ENCODE data around the gene RNF123.

The RNF123 gene

DNA sequence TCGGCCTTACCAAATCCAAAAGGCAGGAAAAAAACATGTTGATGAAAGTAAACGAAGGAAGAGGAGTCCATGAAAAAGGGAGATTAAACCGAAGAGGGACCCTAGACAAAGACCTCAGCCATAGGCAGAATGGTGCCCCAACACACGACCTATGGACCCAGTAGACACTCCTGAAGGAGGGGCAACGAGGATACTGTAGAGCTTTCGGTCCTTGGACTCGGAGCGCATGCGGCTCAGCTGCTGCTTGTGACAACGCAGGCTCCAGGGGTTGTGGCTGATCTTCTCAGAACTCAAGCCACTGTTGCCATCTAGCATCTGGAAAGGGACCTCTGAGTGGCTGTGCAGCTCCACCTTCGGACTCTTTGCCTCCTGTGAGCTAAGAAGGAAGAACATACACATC, 43.2 kb downstream of the RNF123 start:
- H3K36me3 ChIP-seq: peaks cover 72% of the 10 kb centered on the region
- TF ChIP-seq, protein P1, sequence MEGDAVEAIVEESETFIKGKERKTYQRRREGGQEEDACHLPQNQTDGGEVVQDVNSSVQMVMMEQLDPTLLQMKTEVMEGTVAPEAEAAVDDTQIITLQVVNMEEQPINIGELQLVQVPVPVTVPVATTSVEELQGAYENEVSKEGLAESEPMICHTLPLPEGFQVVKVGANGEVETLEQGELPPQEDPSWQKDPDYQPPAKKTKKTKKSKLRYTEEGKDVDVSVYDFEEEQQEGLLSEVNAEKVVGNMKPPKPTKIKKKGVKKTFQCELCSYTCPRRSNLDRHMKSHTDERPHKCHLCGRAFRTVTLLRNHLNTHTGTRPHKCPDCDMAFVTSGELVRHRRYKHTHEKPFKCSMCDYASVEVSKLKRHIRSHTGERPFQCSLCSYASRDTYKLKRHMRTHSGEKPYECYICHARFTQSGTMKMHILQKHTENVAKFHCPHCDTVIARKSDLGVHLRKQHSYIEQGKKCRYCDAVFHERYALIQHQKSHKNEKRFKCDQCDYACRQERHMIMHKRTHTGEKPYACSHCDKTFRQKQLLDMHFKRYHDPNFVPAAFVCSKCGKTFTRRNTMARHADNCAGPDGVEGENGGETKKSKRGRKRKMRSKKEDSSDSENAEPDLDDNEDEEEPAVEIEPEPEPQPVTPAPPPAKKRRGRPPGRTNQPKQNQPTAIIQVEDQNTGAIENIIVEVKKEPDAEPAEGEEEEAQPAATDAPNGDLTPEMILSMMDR (IDR thresholded peaks at IDR 0.05; ENCODE audit: low read depth, low read length): no peak

DNA sequence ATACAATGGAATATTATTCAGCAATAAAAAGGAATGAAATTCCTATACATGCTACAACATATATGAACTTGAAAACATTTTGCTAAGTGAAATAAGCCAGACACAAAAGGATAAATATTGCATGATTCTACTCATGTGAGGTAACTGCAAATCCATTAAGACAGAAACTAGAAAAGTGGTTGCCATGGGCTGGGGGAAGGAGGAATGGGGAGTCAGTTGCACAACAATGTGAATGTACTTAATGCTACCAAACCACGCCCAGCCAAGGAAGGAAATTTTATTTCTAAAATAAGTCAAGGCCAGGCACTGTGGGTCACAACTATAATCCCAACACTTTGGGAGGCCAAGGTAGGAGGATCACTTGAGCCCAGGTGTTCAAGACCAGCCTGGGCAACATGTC, 44.2 kb downstream of the RNF123 start:
- Histone ChIP-seq H3K9me3 (ENCODE audit: severe bottlenecking) (no peaks in the 10 kb centered on the region), H3K27ac (no peak overlapping the region), H3K4me3 (ENCODE audit: low read depth, low read length) (no peak overlapping the region), H3K27me3 (ENCODE audit: insufficient read depth, low read depth, severe bottlenecking) (no peaks in the 10 kb centered on the region), H3K36me3 (peaks cover 78% of the 10 kb centered on the region)
- no peak for DNase-seq
- TF ChIP-seq, protein P1 (IDR thresholded peaks at IDR 0.05; ENCODE audit: low read depth, low read length): no peak

More for the DNA sequence above, 43.2 kb downstream of the RNF123 start:
- Histone ChIP-seq H3K4me3 (ENCODE audit: low read depth, low read length) (no peak overlapping the region), H3K9me3 (ENCODE audit: severe bottlenecking) (no peaks in the 10 kb centered on the region), H3K27ac (no peak overlapping the region), H3K27me3 (ENCODE audit: insufficient read depth, low read depth, severe bottlenecking) (no peaks in the 10 kb centered on the region)
- DNase-seq: no peak

DNA sequence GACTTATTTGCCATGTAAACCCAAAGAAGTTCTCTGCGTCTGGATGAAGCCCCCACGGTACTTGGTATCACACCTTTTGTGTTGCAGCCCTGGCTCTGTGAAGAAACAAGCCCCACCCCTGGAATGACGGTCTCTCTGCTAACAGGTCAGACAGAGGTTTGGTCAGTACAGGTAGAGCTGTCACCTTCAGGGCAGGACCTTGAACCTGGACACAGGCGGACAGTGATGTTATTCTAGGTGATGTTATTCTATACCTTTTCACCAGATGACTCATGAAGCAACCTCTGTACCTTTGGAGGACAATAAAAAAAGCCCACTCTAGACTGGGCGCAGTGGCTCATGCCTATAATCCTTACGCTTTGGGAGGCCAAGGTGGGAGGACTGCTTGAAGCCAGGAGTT, 45.4 kb downstream of the RNF123 start:
- Histone ChIP-seq H3K4me3 (ENCODE audit: low read depth, low read length) (no peak overlapping the region), H3K27ac (no peak overlapping the region), H3K36me3 (peaks cover 85% of the 10 kb centered on the region), H3K9me3 (ENCODE audit: severe bottlenecking) (no peaks in the 10 kb centered on the region), H3K27me3 (ENCODE audit: insufficient read depth, low read depth, severe bottlenecking) (no peaks in the 10 kb centered on the region)
- TF ChIP-seq, protein P1 (IDR thresholded peaks at IDR 0.05; ENCODE audit: low read depth, low read length): no peak
- DNase-seq: no peak

DNA sequence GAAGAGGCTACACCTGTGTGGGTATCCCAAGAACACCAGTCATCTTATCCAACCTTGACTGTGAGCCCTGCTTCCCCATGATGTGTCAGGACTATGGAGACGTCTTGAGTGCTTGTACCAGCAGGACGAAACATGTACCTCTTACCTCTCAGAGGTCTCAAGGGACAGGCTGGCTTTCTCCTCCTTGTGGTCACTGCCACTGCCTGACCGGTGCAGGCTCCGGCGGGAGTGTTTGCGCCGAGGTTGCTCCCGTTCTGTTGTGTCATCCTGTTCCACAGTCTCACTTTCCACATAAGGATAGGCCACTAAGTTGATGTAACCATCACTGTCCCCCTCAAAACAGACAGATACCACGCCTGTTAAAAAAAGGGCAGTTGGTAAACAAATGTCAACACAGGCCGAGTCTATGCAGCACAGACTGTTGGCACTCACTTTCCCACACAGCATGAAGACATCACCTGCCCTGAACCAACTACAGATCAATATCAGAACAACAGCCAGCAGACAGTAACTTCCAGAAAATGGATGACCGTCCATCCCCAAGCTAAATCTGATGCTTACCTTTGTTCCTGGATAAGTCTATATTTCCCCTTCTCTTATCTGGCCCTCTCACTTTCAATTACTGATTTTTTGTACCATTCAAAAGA, 48.8 kb downstream of the RNF123 start:
- no peak for DNase-seq
- peaks cover 80% of the 10 kb centered on the region for H3K36me3 ChIP-seq
- TF ChIP-seq, protein P1 (IDR thresholded peaks at IDR 0.05; ENCODE audit: low read depth, low read length): no peak
- H3K27ac ChIP-seq: no peak overlapping the region
- no peaks in the 10 kb centered on the region for H3K27me3 ChIP-seq (ENCODE audit: insufficient read depth, low read depth, severe bottlenecking)
- H3K9me3 ChIP-seq (ENCODE audit: severe bottlenecking): no peaks in the 10 kb centered on the region
- no peak overlapping the region for H3K4me3 ChIP-seq (ENCODE audit: low read depth, low read length)

DNA sequence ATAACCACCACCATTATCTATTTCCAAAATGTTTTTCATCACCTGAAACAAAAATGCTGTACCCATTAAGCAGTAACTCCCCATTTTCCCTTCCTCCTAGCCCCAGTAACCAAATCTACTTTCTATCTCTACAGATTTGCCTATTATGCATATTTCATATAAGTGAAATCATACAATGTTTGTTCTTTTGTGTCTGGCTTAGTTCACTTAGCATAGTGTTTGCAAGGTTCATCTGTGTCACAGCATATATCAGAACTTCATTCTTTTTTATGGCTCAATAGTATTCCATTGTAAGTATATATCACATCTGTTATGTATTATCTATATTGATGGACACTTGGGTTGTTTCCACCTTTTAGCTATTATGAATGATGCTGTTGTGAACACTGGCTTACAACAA, 51.1 kb downstream of the RNF123 start:
- H3K36me3 ChIP-seq: peaks cover 70% of the 10 kb centered on the region
- TF ChIP-seq, protein P1 (IDR thresholded peaks at IDR 0.05; ENCODE audit: low read depth, low read length): no peak

DNA sequence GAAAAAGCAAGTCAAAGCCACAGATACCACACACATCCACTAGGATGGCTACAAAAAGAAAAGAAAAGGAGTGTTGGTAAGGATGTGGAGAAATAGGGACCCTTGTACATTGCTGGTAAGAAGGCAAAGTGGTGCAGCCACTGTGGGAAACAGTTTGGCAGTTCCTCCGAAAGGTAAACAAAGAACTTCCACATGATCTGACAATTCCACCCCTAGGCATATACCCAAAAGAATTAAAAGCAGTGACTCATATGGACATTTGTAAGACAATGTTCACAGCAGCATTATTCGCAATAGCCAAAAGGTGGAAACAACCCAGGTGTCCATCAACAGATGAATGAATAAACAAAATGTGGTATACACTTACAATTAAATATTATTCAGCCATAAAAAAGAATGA, 56.6 kb downstream of the RNF123 start:
- TF ChIP-seq, protein P1 (IDR thresholded peaks at IDR 0.05; ENCODE audit: low read depth, low read length): no peak
- Histone ChIP-seq H3K36me3 (peaks cover 52% of the 10 kb centered on the region), H3K27me3 (ENCODE audit: insufficient read depth, low read depth, severe bottlenecking) (no peaks in the 10 kb centered on the region), H3K27ac (no peak overlapping the region), H3K9me3 (ENCODE audit: severe bottlenecking) (no peaks in the 10 kb centered on the region), H3K4me3 (ENCODE audit: low read depth, low read length) (no peak overlapping the region)
- no peak for DNase-seq

More for the DNA sequence above, 51.1 kb downstream of the RNF123 start:
- DNase-seq: no peak
- no peaks in the 10 kb centered on the region for H3K9me3 ChIP-seq (ENCODE audit: severe bottlenecking)
- no peak overlapping the region for H3K4me3 ChIP-seq (ENCODE audit: low read depth, low read length)
- no peak overlapping the region for H3K27ac ChIP-seq
- H3K27me3 ChIP-seq (ENCODE audit: insufficient read depth, low read depth, severe bottlenecking): no peaks in the 10 kb centered on the region
